Activated naive CD8-positive, alpha-beta T cell treated with anti-CD3 and anti-CD28 coated beads, Interleukin-2, amount 10 ng/mL, durations not matched to agents 7 days and 5 days (primary cell): ENCODE results near the gene CLDN6. TPM values are rescaled to one million over a fixed set of nuclear protein-coding genes. Genes with fewer than 3 reads are reported as not detected.

Experiments used
- total RNA-seq, 2 experiments: library from RNA; stranded (reverse); gene quantifications; one replicate each; pipeline ENCODE4 v1.2.3, GENCODE V29; 2021

CLDN6 gene
- total RNA-seq, 2 experiments from 2014 or later = not detected

Other genes with a start within 250 kb of the CLDN6 start
- gene ELOB, start 240.9 kb downstream of the CLDN6 start, total RNA-seq = 100 to 1,000 TPM; 205 to 210 TPM
- under 1 TPM; 0.17 to 0.36 TPM for gene PRSS33, start 230.6 kb downstream of the CLDN6 start, total RNA-seq
- gene PRSS41, start 219.7 kb downstream of the CLDN6 start, total RNA-seq = not detected
- 1 to 10 TPM; 5.6 to 6.9 TPM for gene PRSS21, start 200.9 kb downstream of the CLDN6 start, total RNA-seq
- gene ZG16B, start 187.9 kb downstream of the CLDN6 start, total RNA-seq = 1 to 10 TPM; 6.7 to 8.1 TPM
- gene PRSS22, start 160.0 kb downstream of the CLDN6 start, total RNA-seq = not detected
- gene FLYWCH2, start 135.0 kb downstream of the CLDN6 start, total RNA-seq = 10 to 100 TPM; 21.0 to 21.2 TPM
- 10 to 100 TPM; 65.5 to 69.7 TPM for gene FLYWCH1, start 106.3 kb downstream of the CLDN6 start, total RNA-seq
- under 1 TPM in 1 of 2 experiments, not detected in 1; 0.36 TPM for gene KREMEN2, start 53.9 kb downstream of the CLDN6 start, total RNA-seq
- 10 to 100 TPM; 40.7 to 42.4 TPM for gene PAQR4, start 48.8 kb downstream of the CLDN6 start, total RNA-seq
- 100 to 1,000 TPM; 106 to 116 TPM for gene PKMYT1, start 37.7 kb downstream of the CLDN6 start, total RNA-seq
- not detected for gene CLDN9, start 5.3 kb downstream of the CLDN6 start, total RNA-seq
- gene TNFRSF12A, start 2.2 kb upstream of the CLDN6 start, total RNA-seq = 1 to 10 TPM; 2.9 TPM
- 10 to 100 TPM; 38.1 to 42.6 TPM for gene HCFC1R1, start 5.8 kb upstream of the CLDN6 start, total RNA-seq
- 10 to 100 TPM; 36.3 to 36.9 TPM for gene THOC6, start 5.9 kb upstream of the CLDN6 start, total RNA-seq
- 1 to 10 TPM; 1.6 TPM for gene BICDL2, start 18.8 kb upstream of the CLDN6 start, total RNA-seq
- 10 to 100 TPM; 49.3 to 60.4 TPM for gene MMP25, start 28.4 kb upstream of the CLDN6 start, total RNA-seq
- 1,000 to 10,000 TPM; 2,319 to 2,425 TPM for gene IL32, start 47.5 kb upstream of the CLDN6 start, total RNA-seq
- gene ZSCAN10, start 81.1 kb upstream of the CLDN6 start, total RNA-seq = under 1 TPM; 0.37 to 0.39 TPM
- not detected for gene ZNF205, start 94.4 kb upstream of the CLDN6 start, total RNA-seq
- gene ZNF213, start 116.8 kb upstream of the CLDN6 start, total RNA-seq = 10 to 100 TPM; 12.9 to 13.3 TPM
- gene OR1F1, start 170.0 kb upstream of the CLDN6 start, total RNA-seq = not detected
- 10 to 100 TPM; 16.5 to 19.5 TPM for gene ZNF200, start 217.0 kb upstream of the CLDN6 start, total RNA-seq
- gene MEFV, start 238.4 kb upstream of the CLDN6 start, total RNA-seq = under 1 TPM; 0.23 to 0.39 TPM